Vagina (tissue), 2 donors: ENCODE measurements around the gene LIMS1.
"Not testable (repeated sequence)": the region's sequence is repeated elsewhere in the genome, so short reads cannot be mapped to it uniquely, and the experiment has no call there.

Experiments
- POLR2A ChIP-seq, 2 donors: fragments of 450-650 bp; IDR thresholded peaks; one replicate each; pipeline ENCODE4 v1.6.1; 2017; ENCODE audit warnings: antibody characterized with exemption in 2 of 2, mild to moderate bottlenecking in 2 of 2, moderate library complexity in 2 of 2
- TF ChIP-seq, protein P1 (sequence below), 3 experiments: fragments of 450-650 bp in 2 of 3; fragments of 200-600 bp in 1 of 3; sonication (generic) in 1 of 3; IDR thresholded peaks; one replicate each; pipeline ENCODE4 v1.5.1; 2017 to 2019; ENCODE audit warnings: antibody characterized with exemption in 3 of 3, mild to moderate bottlenecking in 2 of 3, moderate library complexity in 2 of 3

DNA sequence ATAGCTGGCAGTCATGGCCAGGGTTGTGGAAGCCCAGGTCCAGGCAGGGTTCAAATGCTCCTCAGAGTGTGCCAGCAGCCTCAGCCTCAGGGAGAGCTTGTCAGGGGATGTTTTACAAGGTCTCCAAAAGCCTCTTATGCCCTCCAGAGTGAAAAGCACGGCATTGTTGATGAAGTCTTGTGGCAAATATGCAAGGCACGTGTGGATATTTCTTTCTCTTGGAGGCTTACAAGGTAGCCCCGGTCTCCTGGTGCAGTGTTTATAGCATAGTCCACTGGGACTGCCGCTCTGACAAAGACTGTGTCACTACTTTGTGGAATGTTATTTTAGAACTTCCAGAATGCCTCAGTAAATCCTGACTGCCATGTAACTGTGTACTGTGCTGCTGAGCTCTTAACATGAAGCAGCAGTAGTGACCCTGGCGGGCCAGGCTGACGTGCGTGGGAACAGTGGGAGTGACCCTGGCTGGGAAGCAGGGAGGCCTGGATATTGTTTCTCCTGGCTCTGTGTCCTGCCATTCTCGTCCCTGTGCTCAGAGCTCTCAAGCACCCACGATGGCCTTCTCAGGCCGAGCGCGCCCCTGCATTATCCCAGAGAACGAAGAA, 120.4 kb downstream of the LIMS1 start:
- TF ChIP-seq, protein P1, sequence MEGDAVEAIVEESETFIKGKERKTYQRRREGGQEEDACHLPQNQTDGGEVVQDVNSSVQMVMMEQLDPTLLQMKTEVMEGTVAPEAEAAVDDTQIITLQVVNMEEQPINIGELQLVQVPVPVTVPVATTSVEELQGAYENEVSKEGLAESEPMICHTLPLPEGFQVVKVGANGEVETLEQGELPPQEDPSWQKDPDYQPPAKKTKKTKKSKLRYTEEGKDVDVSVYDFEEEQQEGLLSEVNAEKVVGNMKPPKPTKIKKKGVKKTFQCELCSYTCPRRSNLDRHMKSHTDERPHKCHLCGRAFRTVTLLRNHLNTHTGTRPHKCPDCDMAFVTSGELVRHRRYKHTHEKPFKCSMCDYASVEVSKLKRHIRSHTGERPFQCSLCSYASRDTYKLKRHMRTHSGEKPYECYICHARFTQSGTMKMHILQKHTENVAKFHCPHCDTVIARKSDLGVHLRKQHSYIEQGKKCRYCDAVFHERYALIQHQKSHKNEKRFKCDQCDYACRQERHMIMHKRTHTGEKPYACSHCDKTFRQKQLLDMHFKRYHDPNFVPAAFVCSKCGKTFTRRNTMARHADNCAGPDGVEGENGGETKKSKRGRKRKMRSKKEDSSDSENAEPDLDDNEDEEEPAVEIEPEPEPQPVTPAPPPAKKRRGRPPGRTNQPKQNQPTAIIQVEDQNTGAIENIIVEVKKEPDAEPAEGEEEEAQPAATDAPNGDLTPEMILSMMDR (IDR thresholded peaks at IDR 0.05): not testable (repeated sequence)
- TF ChIP-seq POLR2A (IDR thresholded peaks at IDR 0.05): not testable (repeated sequence)
